H1 (cell line): ENCODE data around the gene GFOD1. TPM values are rescaled to one million over a fixed set of nuclear protein-coding genes. Genes with fewer than 3 reads are reported as not detected.

ENCODE experiments used
- CTCF ChIA-PET: fragments of 300-600 bp; sonication (Branson Sonifier 250); formaldehyde crosslinking; loops from one replicate; lab custom pipeline; 2021; ENCODE audit not compliant: partially characterized antibody; lab: Charles Lee
- POLR2A ChIA-PET: fragments of 300-600 bp; sonication (Branson Sonifier 250); formaldehyde crosslinking; loops from one replicate; lab custom pipeline; 2021; ENCODE audit warnings: inconsistent platforms; ENCODE audit not compliant: partially characterized antibody; lab: Charles Lee
- DNase-seq, 2 experiments: peaks; one replicate each; pipeline versions ENCODE4 v3.0.0 to v3.0.0-alpha.2; 2010 to 2022; ENCODE audit warnings: low spot score in 2 of 2, low read depth in 1 of 2, mixed read lengths in 1 of 2
- FAIRE-seq: peaks from 2 replicates; lab custom pipeline; 2011; peaks lifted over from hg19 to GRCh38; lab: Jason Lieb, UNC
- H2AFZ ChIP-seq: 2 replicates; pipeline ENCODE4 v1.8.1; 2012; ENCODE audit warnings: low read length, inconsistent platforms
- H2AK5ac ChIP-seq: 2 replicates; pipeline ENCODE4 v1.6.1; 2013; ENCODE audit warnings: low read depth, low read length
- H2BK120ac ChIP-seq: replicated peaks from 2 replicates; pipeline ENCODE3; 2013; ENCODE audit warnings: low read depth, low read length, inconsistent platforms
- H2BK12ac ChIP-seq: 2 replicates; pipeline ENCODE4 v1.6.1; 2013; ENCODE audit warnings: low read depth, low read length
- H2BK15ac ChIP-seq: 2 replicates; pipeline ENCODE4 v1.6.1; 2013; ENCODE audit warnings: low read length
- H2BK20ac ChIP-seq: 2 replicates; pipeline ENCODE4 v1.6.1; 2013; ENCODE audit warnings: low read length
- H2BK5ac ChIP-seq: 2 replicates; pipeline ENCODE4 v1.6.1; 2013; ENCODE audit warnings: low read depth, low read length
- H3K14ac ChIP-seq: 2 replicates; pipeline ENCODE4 v1.6.1; 2013; ENCODE audit warnings: inconsistent platforms; ENCODE audit not compliant: insufficient read length
- H3K18ac ChIP-seq: 2 replicates; pipeline ENCODE4 v1.6.1; 2013; ENCODE audit warnings: low read length; ENCODE audit errors: extremely low read depth
- H3K23ac ChIP-seq: 2 replicates; pipeline ENCODE4 v1.6.1; 2013; ENCODE audit warnings: inconsistent platforms; ENCODE audit not compliant: insufficient read length
- H3K23me2 ChIP-seq: 2 replicates; pipeline ENCODE4 v1.6.1; 2013; ENCODE audit warnings: low read depth, low read length
- H3K27ac ChIP-seq: 2 replicates; pipeline ENCODE4 v1.6.1; 2011; ENCODE audit warnings: low read depth, low read length, inconsistent platforms
- H3K27me3 ChIP-seq, 4 experiments: replicated peaks in 1 of 4; 1 replicate in 1 of 4; 2 replicates in 3 of 4; pipeline versions ENCODE4 v1.6.1 to v1.8.1; 2011 to 2013; ENCODE audit warnings: low read length in 3 of 4, mild to moderate bottlenecking in 3 of 4, inconsistent platforms in 2 of 4, mixed read lengths in 2 of 4, moderate library complexity in 1 of 4; ENCODE audit not compliant: control insufficient read depth in 3 of 4, insufficient read depth in 3 of 4; ENCODE audit errors: extremely low read depth in 1 of 4
- H3K36me3 ChIP-seq, 4 experiments: 2 replicates each; pipeline versions ENCODE4 v1.6.1 to v1.8.1; 2011 to 2013; ENCODE audit warnings: mild to moderate bottlenecking in 4 of 4, low read length in 3 of 4, moderate library complexity in 2 of 4, control low read depth in 1 of 4, inconsistent platforms in 1 of 4; ENCODE audit not compliant: insufficient read depth in 4 of 4, control insufficient read depth in 2 of 4
- H3K4ac ChIP-seq: replicated peaks from 2 replicates; pipeline ENCODE3; 2013; ENCODE audit warnings: low read length, low read depth, mixed read lengths, inconsistent platforms; ENCODE audit not compliant: insufficient read length
- H3K4me1 ChIP-seq, 4 experiments: replicated peaks in 1 of 4; 1 replicate in 1 of 4; 2 replicates in 3 of 4; pipeline versions ENCODE4 v1.6.1 to v1.8.1; 2011 to 2013; ENCODE audit warnings: low read length in 3 of 4, inconsistent platforms in 2 of 4, mixed read lengths in 1 of 4; ENCODE audit not compliant: insufficient read depth in 4 of 4, control insufficient read depth in 3 of 4
- H3K4me2 ChIP-seq, 2 experiments: 2 replicates each; pipeline versions ENCODE4 v1.6.1 to v1.8.1; 2011 to 2013; ENCODE audit warnings: low read depth in 2 of 2, low read length in 2 of 2, control low read depth in 1 of 2, inconsistent platforms in 1 of 2, mild to moderate bottlenecking in 1 of 2; ENCODE audit not compliant: insufficient read depth in 1 of 2
- H3K4me3 ChIP-seq, 4 experiments: fragments of 200-600, 300-600 bp in 1 of 4; sonication (generic), shearing (Covaris generic), sonication (Bioruptor Twin) in 1 of 4; 2 replicates each; pipeline versions ENCODE4 v1.5.1 to v1.8.1; 2011 to 2016; ENCODE audit warnings: low read length in 4 of 4, low read depth in 3 of 4, control low read depth in 2 of 4, inconsistent platforms in 2 of 4, mild to moderate bottlenecking in 2 of 4, mixed read lengths in 1 of 4, moderate library complexity in 1 of 4; ENCODE audit not compliant: insufficient read depth in 2 of 4; ENCODE audit errors: extremely low read depth in 1 of 4
- H3K56ac ChIP-seq: replicated peaks from 2 replicates; pipeline ENCODE3; 2013; ENCODE audit warnings: low read depth, mild to moderate bottlenecking, mixed read lengths, low read length, inconsistent platforms; ENCODE audit not compliant: insufficient read length
- H3K79me1 ChIP-seq: 2 replicates; pipeline ENCODE4 v1.6.1; 2013; ENCODE audit warnings: low read depth, low read length, control low read depth
- H3K79me2 ChIP-seq, 2 experiments: 2 replicates each; pipeline versions ENCODE4 v1.6.1 to v1.8.1; 2012 to 2013; ENCODE audit warnings: low read length in 2 of 2, mild to moderate bottlenecking in 2 of 2, inconsistent platforms in 1 of 2; ENCODE audit not compliant: insufficient read depth in 2 of 2, control insufficient read depth in 1 of 2
- H3K9ac ChIP-seq, 4 experiments: replicated peaks in 1 of 4; 1 replicate in 1 of 4; 2 replicates in 3 of 4; pipeline versions ENCODE4 v1.6.1 to v1.8.1; 2011 to 2013; ENCODE audit warnings: low read depth in 3 of 4, low read length in 3 of 4, control low read depth in 2 of 4, mild to moderate bottlenecking in 2 of 4, moderate library complexity in 2 of 4, inconsistent platforms in 1 of 4; ENCODE audit errors: extremely low read depth in 1 of 4
- H3K9me3 ChIP-seq, 2 experiments: 2 replicates each; pipeline versions ENCODE4 v1.6.1 to v1.8.1; 2012 to 2013; ENCODE audit warnings: mild to moderate bottlenecking in 2 of 2, moderate library complexity in 2 of 2, control low read depth in 1 of 2, inconsistent platforms in 1 of 2, low read depth in 1 of 2, low read length in 1 of 2, mixed read lengths in 1 of 2; ENCODE audit not compliant: insufficient read depth in 2 of 2
- H4K20me1 ChIP-seq, 2 experiments: replicated peaks in 1 of 2; 2 replicates each; pipeline versions ENCODE3 to v1.8.1; 2011 to 2013; ENCODE audit warnings: inconsistent platforms in 2 of 2, low read length in 2 of 2, mild to moderate bottlenecking in 1 of 2; ENCODE audit not compliant: insufficient read depth in 2 of 2, control insufficient read depth in 1 of 2
- H4K5ac ChIP-seq: 2 replicates; pipeline ENCODE4 v1.6.1; 2013; ENCODE audit warnings: low read length, low read depth, mixed read lengths, inconsistent platforms; ENCODE audit not compliant: insufficient read length
- H4K8ac ChIP-seq: 2 replicates; pipeline ENCODE4 v1.8.0; 2013; ENCODE audit warnings: mild to moderate bottlenecking, moderate library complexity, low read length, inconsistent platforms; ENCODE audit not compliant: insufficient read depth; ENCODE audit errors: extremely low read depth
- H4K91ac ChIP-seq: replicated peaks from 2 replicates; pipeline ENCODE3; 2013; ENCODE audit warnings: low read length, mixed read lengths, inconsistent platforms; ENCODE audit not compliant: insufficient read length
- BACH1 ChIP-seq: IDR thresholded peaks from 2 replicates; pipeline ENCODE4 v1.6.1; 2012; ENCODE audit warnings: low read length, improper control_type of control experiment
- BRCA1 ChIP-seq: IDR thresholded peaks from 2 replicates; pipeline ENCODE4 v1.6.1; 2012; ENCODE audit warnings: low read depth, low read length, improper control_type of control experiment
- CREB1 ChIP-seq: IDR thresholded peaks from 2 replicates; pipeline ENCODE4 v1.6.1; 2012; ENCODE audit warnings: inconsistent platforms
- CTBP2 ChIP-seq: IDR thresholded peaks from 2 replicates; pipeline ENCODE4 v1.7.0; 2011; ENCODE audit warnings: borderline replicate concordance, mild to moderate bottlenecking, moderate library complexity, mixed read lengths, low read length; ENCODE audit not compliant: insufficient read depth, insufficient read length
- HDAC2 ChIP-seq, 2 experiments: fragments of 300-600 bp in 1 of 2; sonication (generic) in 1 of 2; IDR thresholded peaks; 2 replicates each; pipeline ENCODE4 v1.6.1; 2011 to 2012; ENCODE audit warnings: low read depth in 2 of 2, low read length in 2 of 2, mild to moderate bottlenecking in 2 of 2, moderate library complexity in 2 of 2, borderline replicate concordance in 1 of 2, inconsistent platforms in 1 of 2
- KDM1A ChIP-seq: fragments of 200-600, 300-600 bp; sonication (generic); IDR thresholded peaks from 2 replicates; pipeline ENCODE4 v1.7.1; 2016; ENCODE audit warnings: mild to moderate bottlenecking, low read length, borderline replicate concordance
- KDM5A ChIP-seq: fragments of 200-600 bp; IDR thresholded peaks from 2 replicates; pipeline ENCODE4 v1.7.1; 2012; ENCODE audit warnings: mild to moderate bottlenecking, low read length, inconsistent platforms, mixed read lengths
- POLR2A ChIP-seq, 2 experiments: IDR thresholded peaks; 1 replicate in 1 of 2; 2 replicates in 1 of 2; pipeline ENCODE4 v1.6.1; 2011; ENCODE audit warnings: low read depth in 2 of 2, low read length in 2 of 2, mild to moderate bottlenecking in 2 of 2; ENCODE audit errors: control extremely low read depth in 1 of 2
- RNF2 ChIP-seq: fragments of 200-900, 300-1000 bp; sonication (generic); IDR thresholded peaks from 2 replicates; pipeline ENCODE4 v1.7.1; 2016; ENCODE audit warnings: borderline replicate concordance, low read depth, mild to moderate bottlenecking, antibody characterized with exemption, low read length; ENCODE audit not compliant: poor library complexity, severe bottlenecking; ENCODE audit errors: missing control alignments
- SUZ12 ChIP-seq: fragments of 200-600 bp; sonication (generic); IDR thresholded peaks from 2 replicates; pipeline ENCODE4 v1.6.1; 2012; ENCODE audit warnings: mild to moderate bottlenecking, inconsistent platforms, low read length, moderate library complexity, mixed read lengths
- TAF1 ChIP-seq: IDR thresholded peaks from 2 replicates; pipeline ENCODE4 v1.6.1; 2011; ENCODE audit warnings: mild to moderate bottlenecking, low read depth, low read length
- TEAD4 ChIP-seq: IDR thresholded peaks from 2 replicates; pipeline ENCODE4 v1.6.1; 2012; ENCODE audit warnings: low read depth, low read length, inconsistent platforms, mixed read lengths
- WGBS, 2 experiments: shearing (Covaris generic) in 1 of 2; methylation state at CpG; one replicate each; pipeline versions ENCODE4 v1.1.6 to v1.1.7; 2013 to 2015; ENCODE audit warnings: low lambda C conversion rate in 2 of 2, mixed read lengths in 2 of 2, inconsistent platforms in 1 of 2, low coverage in 1 of 2, missing lambda C conversion rate in 1 of 2; ENCODE audit not compliant: insufficient replicate concordance in 2 of 2, insufficient coverage in 1 of 2, insufficient read length in 1 of 2; ENCODE audit errors: extremely low coverage in 1 of 2, missing lambda C conversion rate in 1 of 2; 5-methylcytosine and 5-hydroxymethylcytosine counted together
- polyA plus RNA-seq, 7 experiments: library from polyadenylated mRNA; depleted of rRNA in 3 of 7; stranded (reverse) in 5 of 7; unstranded in 2 of 7; fragments of >200 nt in 5 of 7; fragments of 200-250 nt in 2 of 7; gene quantifications; 1 replicate in 5 of 7; 2 replicates in 1 of 7; 4 replicates in 1 of 7; pipeline versions ENCODE4 v1.2.1 to v1.2.3, GENCODE V29; 2011 to 2013; ENCODE audit warnings: missing spikeins in 2 of 7, mixed read lengths in 2 of 7
- total RNA-seq: library from RNA; stranded (reverse); fragmentation: NEBNext Ultra II Directional; extraction: Animal tissue kit (Norgen Biotek cat#: 25700); gene quantifications from 2 replicates; pipeline ENCODE4 v1.2.1, GENCODE V29; 2021

GFOD1 gene
- total and polyA plus RNA-seq, 2 of the 8 experiments (the other 6 are each of a cell fraction or from before 2014, with no cell fraction given) = 2.5 to 8.8 TPM

GRCh38 chr6:13355043-13355945 is 132.1 kb downstream of the GFOD1 start:
- no peak overlapping the region for H4K5ac ChIP-seq
- H4K20me1 ChIP-seq = no peaks in the 10 kb centered on the region
- no peak overlapping the region for H3K27ac ChIP-seq
- no peak overlapping the region for H4K91ac ChIP-seq
- no peaks in the 10 kb centered on the region for H3K23me2 ChIP-seq
- H3K23ac ChIP-seq = no peak overlapping the region
- no peak overlapping the region for H3K9ac ChIP-seq
- CTCF ChIA-PET = interaction anchor here (0.9 to 1.4 kb wide), 6 partner anchors 9 to 218 kb away, joined by 3 to 4 read pairs (median 3); no protein-coding TSS in a partner anchor
- peaks cover 0 to 3% of the 10 kb centered on the region in 2 experiments; a peak in 1 of 4 replicates for H3K9me3 ChIP-seq
- H3K79me2 ChIP-seq = no peaks in the 10 kb centered on the region
- peaks cover 6 to 20% (median 16%) of the 10 kb centered on the region in 4 experiments; a peak in 6 of 7 replicates for H3K4me1 ChIP-seq
- no peaks in the 10 kb centered on the region for H3K36me3 ChIP-seq
- H3K18ac ChIP-seq = no peak overlapping the region
- no peaks in the 10 kb centered on the region for H3K79me1 ChIP-seq
- H3K4me3 ChIP-seq = no peak overlapping the region
- no peak overlapping the region for H2BK5ac ChIP-seq
- H3K56ac ChIP-seq = no peak overlapping the region
- no peak overlapping the region for H2AFZ ChIP-seq
- no peak overlapping the region; the same call in 1 of the 2 replicates for H2BK15ac ChIP-seq
- no peak overlapping the region; the same call in 1 of the 2 replicates for H2AK5ac ChIP-seq
- no peak overlapping the region for H3K4me2 ChIP-seq
- no peak overlapping the region for H2BK20ac ChIP-seq
- no peaks in the 10 kb centered on the region; a peak in 1 of 7 replicates for H3K27me3 ChIP-seq
- POLR2A ChIA-PET = interaction anchor here (1.4 kb wide), 1 partner anchor 62 kb away, joined by 3 read pairs; no protein-coding TSS in a partner anchor
- H4K8ac ChIP-seq = no peak overlapping the region
- H3K4ac ChIP-seq = no peak overlapping the region
- TF ChIP-seq SUZ12 (no peak), KDM1A (no peak), BRCA1 (no peak), TEAD4 (no peak), KDM5A (no peak), BACH1 (no peak), HDAC2 (IDR thresholded peaks at IDR 0.05; ENCODE audit: borderline replicate concordance in 1 of 2, low read depth in 2 of 2, low read length in 2 of 2) (no peak), CTBP2 (no peak), RNF2 (no peak), TAF1 (no peak), CREB1 (no peak), POLR2A (IDR thresholded peaks at IDR 0.05; ENCODE audit: control extremely low read depth in 1 of 2, low read depth in 2 of 2, low read length in 2 of 2) (no peak)
- no peak overlapping the region for H2BK120ac ChIP-seq
- DNase-seq = no peak
- no peak overlapping the region for H2BK12ac ChIP-seq
- no peak for FAIRE-seq
- H3K14ac ChIP-seq = no peak overlapping the region
- 89% methylated on average over 7 of the region's 7 CpGs; no CpG with 5 or more reads in 1 of the 2 experiments for WGBS, 2 experiments
